RPMI8226 (cell line): Measurements from ENCODE around the gene STARD13.

Experiments
- DNase-seq: peaks from one replicate; pipeline ENCODE4 v3.0.0-alpha.2; 2015

STARD13 gene

DNA sequence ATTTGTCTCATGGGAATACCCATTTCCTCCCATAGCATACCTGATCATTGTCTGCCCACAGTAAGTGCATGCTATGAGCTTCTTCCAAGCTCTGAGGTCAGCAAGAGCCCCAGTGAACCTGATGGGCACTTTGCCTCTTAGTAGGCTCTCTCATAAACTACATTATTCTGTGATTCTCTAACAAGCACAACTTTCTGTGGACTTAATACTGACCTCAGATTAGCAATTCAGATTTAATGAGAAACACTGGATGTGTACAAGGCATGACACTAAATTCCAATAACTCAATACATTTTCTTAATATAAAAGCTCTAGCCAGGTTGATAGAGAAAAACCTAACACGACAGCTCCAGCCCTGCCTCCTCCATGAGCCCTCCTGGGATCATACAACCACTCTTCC, 23.3 kb upstream of the STARD13 start:
- no peak for DNase-seq

DNA sequence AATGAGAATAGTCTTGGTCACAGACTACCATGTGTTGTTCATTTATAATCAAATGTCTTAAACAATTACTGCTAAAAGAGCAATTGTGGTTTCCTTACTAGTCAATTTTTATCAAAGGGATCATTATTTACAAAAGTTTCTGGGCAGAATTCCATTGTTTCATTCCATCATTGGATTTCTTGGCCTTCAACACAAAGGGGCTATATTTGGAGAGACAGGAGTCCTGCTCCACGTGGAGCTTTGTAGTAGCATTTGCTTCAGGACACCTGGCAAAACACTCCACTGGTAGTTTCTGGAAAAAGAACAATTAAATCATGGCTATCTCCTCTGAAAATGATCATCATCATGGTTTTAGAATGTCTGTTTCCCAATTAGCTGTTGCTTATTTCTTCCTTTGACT, 22.3 kb upstream of the STARD13 start:
- no peak for DNase-seq

DNA sequence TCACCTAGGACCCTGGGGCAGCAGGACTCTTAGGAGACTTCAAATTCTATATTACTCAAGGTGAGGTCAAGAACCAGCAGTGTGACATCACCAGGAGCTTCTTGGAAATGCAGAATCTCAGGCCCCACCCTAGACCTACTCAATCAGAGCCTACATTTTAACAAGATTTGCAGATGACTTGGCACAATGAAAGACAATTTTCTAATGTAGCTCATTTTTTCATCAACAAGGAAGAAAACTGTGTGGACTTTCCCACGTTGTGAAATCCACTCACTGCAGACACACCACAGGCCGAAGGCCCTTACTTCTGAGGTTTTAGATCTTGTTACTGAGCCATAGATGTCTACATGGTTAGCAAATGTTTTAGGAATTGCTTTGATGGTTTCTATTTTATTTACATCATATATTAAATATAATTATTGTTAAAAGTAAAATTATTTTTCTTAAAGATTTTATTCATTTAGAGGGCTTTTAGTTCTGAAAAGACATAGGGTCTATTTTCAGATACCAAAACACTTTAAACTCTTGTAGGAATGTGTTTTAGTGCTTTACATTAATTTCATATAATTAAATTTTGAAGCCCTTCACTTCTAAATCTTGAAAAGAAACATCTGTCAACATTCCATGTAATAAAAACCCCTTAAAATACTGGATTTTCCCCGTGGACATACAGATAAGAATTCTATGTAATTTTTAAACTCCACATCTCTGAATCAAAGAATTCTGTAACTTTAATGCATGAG, 18.5 kb upstream of the STARD13 start:
- no peak for DNase-seq

DNA sequence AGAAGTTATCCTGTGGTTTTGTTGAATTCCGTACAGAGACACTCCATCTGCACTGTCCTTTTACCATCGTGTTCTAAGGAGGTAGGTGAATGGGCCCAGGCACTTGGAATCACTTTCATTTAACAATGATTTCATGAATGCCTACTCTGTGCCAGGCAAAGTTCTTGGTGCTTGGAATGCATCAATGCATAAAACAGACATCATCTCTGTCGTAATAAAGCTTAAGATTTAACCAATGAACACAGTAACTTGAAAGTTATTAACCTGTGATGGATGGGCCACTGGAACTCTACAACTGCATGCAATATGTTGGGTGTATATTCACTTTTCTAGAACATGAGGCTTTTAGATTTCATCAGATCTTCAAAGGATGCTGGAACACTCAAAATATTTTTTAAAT, 14.1 kb upstream of the STARD13 start:
- no peak for DNase-seq

DNA sequence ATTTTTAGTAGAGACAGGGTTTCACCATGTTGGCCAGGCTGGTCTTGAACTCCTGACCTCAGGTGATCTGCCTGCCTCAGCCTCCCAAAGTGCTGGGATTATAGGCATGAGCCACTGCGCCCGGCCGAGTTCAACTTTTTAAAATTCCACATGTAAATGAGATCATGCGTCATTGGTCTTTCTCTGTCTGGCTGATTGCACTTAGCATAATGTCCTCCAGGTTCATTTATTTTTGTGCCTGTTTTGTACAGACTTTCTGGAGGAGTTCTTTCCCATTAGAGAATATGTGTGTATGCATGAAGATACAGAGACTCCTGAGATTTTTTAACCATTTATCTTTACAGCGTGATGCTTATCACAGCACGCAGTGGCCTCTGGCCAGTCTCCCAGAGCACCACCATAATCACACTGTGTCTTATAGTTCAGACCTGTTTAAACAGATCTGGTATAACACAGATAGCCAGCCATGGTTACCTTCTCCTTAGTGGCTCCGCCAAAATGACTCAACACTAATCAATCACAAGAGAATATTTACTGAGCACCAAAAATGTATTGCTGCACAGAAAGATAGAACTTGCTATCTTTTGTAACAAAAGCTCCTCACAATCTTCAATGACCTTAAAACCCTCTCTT, 11.4 kb upstream of the STARD13 start:
- DNase-seq = no peak

DNA sequence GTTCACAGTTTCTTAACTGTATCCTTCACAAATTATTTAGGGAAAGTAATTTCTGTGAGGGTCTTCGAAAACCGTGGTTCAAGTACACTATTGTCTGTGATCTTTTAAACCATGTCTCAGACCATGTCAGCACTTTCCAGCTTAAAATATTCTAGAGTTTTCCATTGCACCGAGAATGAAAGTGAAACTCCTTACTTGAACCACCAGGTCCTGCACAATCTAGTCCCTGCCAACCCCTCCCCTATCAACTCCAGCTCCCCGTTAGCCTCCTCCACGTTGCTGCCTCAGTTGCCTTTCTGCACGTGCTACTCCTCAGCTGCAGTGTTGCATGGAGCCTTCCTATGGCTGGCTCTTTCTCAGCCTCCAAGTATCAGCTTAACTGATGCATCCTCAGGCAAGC, 7.2 kb upstream of the STARD13 start:
- DNase-seq = no peak

DNA sequence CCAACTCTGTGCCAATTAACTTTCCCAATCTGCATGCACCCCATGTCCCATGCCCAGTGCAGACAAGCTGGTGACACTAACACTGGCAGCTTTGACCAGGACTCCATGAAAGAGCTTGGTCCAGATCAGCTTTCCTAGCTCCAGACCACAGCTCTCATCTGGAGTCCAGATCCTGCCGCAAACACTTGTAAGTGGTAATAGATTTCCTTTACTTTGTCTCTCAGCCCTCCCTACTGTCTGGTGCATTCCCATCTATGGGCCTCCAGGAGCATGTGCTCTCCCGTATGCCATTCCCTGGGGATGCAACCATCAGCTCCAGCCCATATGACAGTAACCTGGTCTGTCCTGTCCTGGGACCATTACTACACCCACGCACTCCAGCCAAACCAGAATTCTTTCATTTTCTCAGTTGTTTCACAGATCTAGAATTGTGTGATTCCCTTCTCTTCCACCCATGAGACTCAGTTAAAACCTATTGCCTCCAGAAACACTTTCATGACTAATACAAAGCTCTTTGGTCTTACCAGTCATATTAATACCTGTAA, 4.9 kb upstream of the STARD13 start:
- no peak for DNase-seq

DNA sequence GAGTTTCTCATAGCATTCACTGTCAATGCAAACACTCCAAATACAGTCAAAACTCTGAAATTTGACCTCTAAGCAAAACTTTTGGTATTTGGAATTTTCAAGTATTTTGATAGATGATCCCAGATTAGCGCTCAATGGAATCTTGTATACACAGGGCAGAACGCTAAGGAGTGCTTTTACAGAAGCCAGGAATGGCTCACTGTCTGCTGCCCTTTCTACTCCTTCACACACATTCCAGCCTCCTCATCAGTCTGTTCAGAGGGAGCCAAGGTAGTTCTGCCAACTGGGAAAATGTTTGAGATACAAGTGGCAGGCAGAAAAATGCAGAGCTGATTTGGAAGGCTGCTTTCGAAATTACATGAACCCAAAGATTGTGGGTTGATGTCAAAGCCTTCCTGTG, 4.4 kb upstream of the STARD13 start:
- no peak for DNase-seq

DNA sequence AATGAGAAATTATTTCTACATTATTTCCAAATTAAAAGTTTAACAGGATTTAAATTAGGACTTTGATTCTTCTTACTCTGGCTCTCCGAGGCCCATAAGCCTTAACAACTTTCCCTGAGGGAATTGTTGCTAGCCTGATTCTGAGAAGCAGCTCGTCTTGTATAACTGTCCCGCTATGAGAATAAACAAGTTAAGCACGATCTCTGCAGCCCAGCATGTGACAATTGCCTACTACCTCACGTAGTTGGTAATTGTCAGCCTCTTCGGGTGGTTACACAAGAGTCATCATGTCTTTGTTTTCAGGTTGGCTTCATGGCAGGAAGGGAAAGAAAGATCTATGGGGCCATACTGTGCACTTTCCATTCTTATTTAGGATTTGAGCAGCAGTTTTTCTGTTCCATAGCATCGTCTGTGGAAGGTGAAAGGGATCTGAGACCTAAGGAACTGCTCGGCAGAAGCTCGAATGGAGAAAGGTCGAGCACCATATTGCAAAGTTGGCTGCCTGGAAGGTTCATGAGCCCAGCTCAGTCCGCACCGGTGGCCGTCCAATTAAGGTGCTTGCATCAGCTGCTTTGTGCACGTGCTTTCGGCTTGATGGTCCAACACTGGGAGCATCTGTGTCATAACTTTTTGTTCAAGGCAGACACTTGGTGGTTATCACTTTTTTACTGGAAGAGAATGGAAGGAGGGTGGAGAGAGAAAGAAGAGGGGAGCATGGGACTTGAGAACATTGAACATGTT, 1.8 kb upstream of the STARD13 start:
- DNase-seq = no peak

DNA sequence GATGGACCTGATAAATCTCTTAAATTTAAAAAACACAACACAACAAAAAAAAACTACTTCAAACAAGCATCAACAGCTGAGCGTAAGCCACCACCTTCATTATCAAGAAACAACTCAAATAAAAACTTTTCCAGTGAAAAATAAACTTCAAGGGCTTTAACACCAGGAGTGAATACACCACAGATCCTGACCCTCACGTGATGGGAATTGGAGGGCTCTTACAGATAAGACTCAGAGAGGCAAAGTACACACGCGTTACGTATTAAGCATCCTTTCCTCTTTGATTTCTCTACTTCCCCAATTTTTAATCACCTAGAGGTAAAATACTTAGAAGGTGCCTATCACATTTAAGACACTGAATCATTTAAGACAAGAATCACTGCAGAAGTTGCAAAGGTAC, 573 bp upstream of the STARD13 start:
- DNase-seq = no peak

DNA sequence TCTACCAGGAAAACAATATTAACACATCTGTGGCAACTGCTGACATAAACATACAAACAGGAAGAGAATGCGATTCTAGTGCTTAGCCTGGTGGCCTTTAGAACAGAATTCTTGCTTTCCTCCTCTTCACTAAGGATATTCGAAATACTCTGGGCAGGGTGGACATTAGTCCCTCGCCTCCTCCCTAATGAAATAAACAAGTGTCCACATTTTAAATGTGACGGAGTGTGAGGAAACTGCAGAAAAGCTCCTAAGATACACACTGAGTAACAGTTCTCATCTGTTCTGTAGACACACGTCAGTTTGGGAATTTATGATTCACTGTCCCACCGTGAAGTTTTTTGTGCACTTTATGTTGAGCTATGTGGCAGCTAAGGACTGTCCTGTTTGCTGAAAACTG, 639 bp downstream of the STARD13 start:
- no peak for DNase-seq

DNA sequence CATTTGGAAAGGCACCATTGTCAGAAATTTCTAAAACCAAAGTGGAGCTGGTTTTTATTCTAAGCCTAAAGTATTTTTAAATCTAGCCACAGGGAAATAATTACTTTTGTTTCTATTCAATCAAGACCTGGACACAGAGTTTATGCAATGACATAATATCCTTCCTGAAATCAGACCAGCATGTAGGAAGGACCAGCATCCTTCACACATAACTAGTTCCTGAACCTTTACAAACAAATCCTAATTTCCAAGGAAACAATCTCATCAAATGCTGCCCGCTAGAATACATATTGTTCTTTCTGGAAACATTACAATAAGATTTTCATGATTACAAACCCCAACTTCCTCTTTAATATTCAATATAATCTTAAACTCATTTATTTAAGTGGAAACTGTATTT, 1.5 kb downstream of the STARD13 start:
- no peak for DNase-seq

DNA sequence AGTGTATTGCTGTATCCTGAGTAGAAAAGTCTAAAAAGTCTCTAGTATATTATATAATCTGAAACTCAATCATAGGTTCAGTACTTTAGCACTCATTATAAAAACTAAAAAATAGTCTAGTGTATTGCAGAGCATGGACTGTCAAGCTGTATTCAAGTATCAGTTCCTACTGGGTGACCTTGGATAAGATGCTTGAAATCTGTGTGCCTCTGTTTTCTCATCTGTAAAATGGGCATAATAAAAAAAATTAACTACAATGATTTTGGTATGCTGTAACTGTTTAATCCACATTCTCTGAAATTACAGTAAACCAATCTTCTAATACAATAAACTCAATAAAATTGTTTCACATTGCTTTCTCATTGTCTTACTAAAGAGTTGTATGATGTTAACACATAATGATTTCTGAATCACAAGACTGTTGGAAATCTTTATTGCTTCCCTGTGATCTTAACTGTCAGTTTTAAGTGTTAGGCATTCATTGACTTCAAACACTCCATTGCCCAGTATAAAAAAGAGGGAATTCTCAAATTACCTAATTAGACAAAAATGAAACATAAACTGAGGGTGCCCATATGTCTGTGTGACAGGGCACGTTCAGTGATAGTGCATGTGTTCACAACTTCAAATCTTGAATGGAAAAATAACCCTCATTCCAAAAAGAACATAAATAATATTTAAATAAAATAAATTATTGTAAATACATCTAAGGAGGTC, 2.2 kb downstream of the STARD13 start:
- no peak for DNase-seq

DNA sequence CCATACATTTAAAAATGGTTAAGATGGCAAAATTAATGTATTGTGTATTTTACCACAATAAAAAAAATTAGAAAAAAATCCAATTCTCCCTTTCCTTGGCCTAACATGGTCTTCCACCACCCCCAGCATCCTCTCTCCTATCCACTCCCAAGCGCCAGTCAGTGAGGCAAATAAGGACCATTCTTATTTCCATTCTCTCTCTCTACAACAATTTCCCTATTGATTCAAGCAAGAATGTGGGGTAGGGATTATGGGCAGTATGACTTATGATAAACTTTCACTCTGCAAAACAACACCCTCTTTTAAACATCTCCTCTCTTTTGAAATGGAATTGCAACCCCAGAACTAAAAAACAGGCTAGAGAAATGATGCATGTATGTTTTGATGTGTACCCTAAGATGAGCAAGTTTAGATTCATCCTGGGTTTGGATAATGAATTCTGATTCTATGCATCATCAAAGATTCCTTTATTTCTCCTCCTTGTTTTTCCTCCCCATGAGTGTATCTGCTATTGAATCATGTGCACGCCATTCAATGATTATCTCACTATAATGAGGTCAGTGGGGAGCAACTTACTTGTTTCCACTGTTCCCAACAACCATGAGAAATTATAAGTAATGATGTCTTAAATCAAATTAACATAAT, 3.5 kb downstream of the STARD13 start:
- DNase-seq = no peak

DNA sequence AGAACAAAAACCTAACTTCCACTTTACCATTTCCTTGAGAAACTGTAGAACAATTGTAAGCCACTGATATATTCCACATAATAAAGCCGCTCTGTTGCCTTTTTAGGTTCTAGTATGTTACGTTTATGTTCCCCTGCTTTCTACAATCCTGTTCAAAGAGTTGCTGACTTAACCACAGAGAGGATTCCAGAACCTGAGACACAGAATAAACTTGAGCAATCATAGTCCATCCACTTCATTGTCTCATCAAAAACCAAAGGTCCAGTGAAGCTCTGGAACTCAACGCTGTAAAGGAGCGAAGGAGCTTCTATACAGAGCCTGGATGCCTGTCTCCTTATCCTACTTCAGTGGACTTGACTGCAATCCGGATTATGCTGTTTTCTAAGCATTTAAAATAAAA, 4.6 kb downstream of the STARD13 start:
- no peak for DNase-seq

DNA sequence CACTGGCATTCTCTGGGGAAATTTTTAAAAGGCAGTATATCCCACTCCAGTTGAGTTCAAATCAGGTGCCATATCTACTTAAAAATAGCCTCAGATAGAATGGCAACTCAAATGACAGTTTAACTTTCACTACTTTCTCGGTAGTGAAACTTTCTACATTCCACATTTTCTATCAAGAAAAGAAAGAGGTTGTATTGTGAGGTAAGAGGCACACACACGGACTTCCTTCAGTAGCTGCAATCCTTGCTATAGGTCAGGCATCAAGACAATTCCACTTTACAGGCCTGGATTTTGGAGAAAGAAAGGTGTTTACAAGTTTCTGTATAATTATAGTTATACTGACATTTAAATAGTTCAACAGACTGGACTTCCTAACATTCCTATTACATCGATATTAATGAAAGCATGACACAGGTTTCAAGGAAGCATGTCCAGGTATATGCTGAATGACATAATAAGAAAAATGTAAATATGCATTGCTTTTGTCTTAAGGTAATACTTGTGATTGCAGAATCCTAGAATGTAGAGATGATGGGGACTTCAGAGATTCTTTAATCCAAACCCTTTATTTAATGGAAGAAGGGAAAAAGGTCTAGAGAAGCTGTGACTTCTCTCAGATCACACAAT, 5.2 kb downstream of the STARD13 start:
- no peak for DNase-seq

DNA sequence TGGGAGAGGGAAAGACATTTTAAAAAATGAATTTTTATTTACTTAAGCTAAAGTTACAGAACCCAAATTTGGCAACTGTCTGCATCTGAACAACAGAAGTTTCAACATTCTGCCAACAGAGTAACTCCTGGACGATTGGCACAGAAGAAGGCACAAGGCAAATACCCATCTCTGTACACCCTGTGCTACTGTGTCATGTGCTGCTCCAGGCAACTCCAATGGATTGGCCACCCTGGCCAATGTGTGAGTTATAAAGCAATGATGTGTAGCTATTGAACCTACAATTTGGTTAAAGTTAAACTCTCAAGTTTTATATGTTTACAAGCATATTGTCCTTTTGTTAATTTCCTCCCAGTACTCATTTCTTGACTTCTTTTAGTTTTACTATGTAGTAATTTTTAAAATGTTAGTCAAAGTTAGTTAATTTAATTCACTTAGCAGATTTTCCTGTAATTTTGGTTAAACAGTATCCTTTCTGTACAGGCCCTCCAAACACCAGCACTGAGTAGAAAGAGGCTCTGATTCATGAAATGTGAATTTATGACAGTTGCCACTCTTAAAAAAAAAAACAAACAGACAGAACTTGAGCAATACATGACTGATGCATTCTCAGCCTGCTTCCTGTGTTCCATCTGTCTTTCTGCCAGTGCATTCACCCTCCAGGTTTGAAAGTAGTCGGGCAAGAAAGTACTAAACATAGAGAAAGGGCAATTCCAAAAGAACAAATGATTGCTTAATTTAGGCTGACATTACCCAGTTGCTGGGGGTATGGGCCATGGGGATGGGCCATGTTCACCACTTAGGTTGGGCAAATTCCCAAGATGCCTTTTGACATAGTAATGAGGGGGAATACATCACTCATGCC, 5.9 kb downstream of the STARD13 start:
- no peak for DNase-seq

DNA sequence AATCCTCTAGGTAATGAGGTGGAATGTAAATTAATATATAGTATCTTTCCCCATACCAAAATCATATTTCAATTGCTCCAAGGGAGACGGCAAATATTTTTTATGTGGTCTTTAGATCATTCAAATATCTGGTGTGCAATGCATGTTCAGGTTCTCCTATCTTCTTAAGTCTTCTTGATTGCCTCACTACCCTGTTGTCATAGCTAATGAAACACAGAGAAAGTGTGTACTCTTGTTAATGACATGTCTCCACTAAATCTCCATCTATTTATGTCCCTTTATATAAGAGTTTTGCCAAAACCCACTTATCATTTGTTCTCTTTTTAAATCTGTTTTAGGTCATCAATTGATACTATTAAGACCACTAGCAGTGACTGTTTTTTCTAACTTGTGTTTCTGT, 6.6 kb downstream of the STARD13 start:
- no peak for DNase-seq

DNA sequence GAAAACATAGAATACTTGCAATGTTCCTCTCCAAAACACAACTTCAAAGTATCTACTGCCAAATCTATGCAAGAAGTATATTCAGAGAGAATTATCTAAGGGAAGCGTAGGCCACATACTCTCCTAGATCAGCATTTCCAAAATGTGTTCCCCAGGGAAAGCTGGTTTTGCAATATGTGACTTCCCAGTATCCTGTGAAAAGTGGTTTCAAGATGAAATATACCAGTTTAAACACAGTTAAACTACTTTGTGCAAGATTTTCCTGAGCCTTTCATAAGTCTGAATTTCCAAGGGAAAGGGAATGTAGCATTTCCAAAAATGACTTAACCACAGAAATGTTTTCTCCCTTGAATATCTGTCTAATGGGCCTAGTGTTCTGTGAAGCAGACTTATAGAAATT, 7.6 kb downstream of the STARD13 start:
- no peak for DNase-seq

DNA sequence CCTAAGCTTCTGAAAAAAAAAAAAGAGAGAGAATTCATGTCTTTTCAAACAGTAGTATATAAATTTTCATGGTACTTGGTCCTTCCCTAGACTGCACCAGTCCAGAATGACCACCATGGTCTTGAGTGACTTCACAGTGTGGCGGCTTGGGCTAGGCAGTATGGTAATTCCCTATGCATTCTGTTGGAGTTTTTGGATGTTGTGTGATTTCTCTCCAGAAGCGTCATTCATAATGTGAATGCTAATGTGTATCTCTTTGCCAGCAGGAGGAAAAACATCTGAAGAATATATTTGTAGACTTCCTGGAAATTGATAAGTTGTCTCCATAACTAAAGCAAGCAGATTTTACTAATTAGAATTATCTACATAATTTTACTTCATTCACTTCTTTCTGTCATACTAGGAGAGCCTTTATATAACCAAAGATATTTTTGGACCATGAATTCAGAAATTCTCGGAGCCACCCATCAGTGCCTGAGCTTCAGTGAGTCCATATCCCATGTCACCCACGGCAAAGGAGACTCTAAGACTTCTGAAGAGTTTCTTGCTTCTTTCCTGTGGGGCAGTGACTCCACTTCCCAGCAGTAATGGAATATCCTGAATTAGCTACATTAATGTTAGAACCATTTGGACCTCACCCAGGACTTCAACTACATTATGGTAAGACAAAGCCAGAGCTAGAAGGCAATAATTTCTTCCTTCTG, 8.4 kb downstream of the STARD13 start:
- DNase-seq = no peak

DNA sequence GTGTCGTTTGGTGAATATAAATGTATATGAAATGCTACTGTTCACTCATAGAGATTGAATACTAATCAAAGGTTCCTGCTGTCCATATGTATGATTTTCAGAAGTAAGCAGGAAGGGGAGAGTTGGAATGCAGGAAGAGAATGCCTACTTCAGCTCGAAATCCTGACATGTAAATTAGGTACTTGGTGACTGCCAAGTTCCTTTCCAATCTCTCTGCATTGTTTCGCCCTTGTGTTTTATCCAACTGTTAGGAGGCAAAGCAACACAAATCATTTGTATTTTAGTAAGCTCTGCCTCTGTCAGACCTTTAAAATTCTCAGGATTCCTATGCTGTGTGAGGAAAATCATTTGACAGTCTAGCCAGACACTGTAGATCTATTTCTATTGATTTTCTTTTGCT, 9.0 kb downstream of the STARD13 start:
- DNase-seq = no peak
